A673 (cell line): ENCODE measurements around the gene TRMT112.

ENCODE experiments used
- EZH2 ChIP-seq: fragments of 200-600 bp; sonication (generic); IDR thresholded peaks from 2 replicates; pipeline ENCODE4 v1.6.1; 2017; ENCODE audit warnings: borderline replicate concordance, low read depth, mild to moderate bottlenecking, mixed read lengths, antibody characterized with exemption, low read length; ENCODE audit not compliant: poor library complexity, severe bottlenecking
- TF ChIP-seq, protein P1 (sequence below): fragments of 300-800, 200-600 bp; sonication (generic); conservative IDR thresholded peaks from 2 replicates; pipeline ENCODE4 v1.5.1; 2017; ENCODE audit warnings: low read depth, mild to moderate bottlenecking, antibody characterized with exemption, low read length, moderate library complexity, mixed read lengths

- TF ChIP-seq, protein P1, sequence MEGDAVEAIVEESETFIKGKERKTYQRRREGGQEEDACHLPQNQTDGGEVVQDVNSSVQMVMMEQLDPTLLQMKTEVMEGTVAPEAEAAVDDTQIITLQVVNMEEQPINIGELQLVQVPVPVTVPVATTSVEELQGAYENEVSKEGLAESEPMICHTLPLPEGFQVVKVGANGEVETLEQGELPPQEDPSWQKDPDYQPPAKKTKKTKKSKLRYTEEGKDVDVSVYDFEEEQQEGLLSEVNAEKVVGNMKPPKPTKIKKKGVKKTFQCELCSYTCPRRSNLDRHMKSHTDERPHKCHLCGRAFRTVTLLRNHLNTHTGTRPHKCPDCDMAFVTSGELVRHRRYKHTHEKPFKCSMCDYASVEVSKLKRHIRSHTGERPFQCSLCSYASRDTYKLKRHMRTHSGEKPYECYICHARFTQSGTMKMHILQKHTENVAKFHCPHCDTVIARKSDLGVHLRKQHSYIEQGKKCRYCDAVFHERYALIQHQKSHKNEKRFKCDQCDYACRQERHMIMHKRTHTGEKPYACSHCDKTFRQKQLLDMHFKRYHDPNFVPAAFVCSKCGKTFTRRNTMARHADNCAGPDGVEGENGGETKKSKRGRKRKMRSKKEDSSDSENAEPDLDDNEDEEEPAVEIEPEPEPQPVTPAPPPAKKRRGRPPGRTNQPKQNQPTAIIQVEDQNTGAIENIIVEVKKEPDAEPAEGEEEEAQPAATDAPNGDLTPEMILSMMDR = no peak
- no peak for TF ChIP-seq EZH2
Observed at GRCh38 chr11:64294774-64295173, 22.6 kb downstream of the TRMT112 start.
